Nephron (organoid): ENCODE data around the gene PDSS2.

Source experiments
- H3K27ac Mint-ChIP-seq, 3 experiments: 2 replicates each; pipeline ENCODE4 v1.8.0; 2020; ENCODE audit warnings: mixed read lengths in 3 of 3, mild to moderate bottlenecking in 2 of 3, moderate library complexity in 1 of 3
- H3K27me3 Mint-ChIP-seq: 2 replicates; pipeline ENCODE4 v1.8.0; 2021; ENCODE audit warnings: low read depth, mild to moderate bottlenecking, moderate library complexity, mixed read lengths
- H3K36me3 Mint-ChIP-seq: 2 replicates; pipeline ENCODE4 v1.8.0; 2020; ENCODE audit warnings: low read depth, mixed read lengths
- H3K4me1 Mint-ChIP-seq: 2 replicates; pipeline ENCODE4 v1.8.0; 2020; ENCODE audit warnings: mixed read lengths
- H3K4me3 Mint-ChIP-seq, 3 experiments: 2 replicates each; pipeline ENCODE4 v1.8.0; 2020; ENCODE audit warnings: mild to moderate bottlenecking in 3 of 3, mixed read lengths in 3 of 3, moderate library complexity in 2 of 3
- H3K9me3 Mint-ChIP-seq: 2 replicates; pipeline ENCODE4 v1.8.0; 2020; ENCODE audit warnings: mixed read lengths
- TF ChIP-seq, protein P1 (sequence below), 3 experiments: fragments of 200-600 bp; sonication (generic); IDR thresholded peaks; one replicate each; pipeline ENCODE4 v1.5.0; 2021; ENCODE audit warnings: antibody characterized with exemption in 3 of 3; ENCODE audit not compliant: unreplicated experiment in 3 of 3

Gene PDSS2

DNA sequence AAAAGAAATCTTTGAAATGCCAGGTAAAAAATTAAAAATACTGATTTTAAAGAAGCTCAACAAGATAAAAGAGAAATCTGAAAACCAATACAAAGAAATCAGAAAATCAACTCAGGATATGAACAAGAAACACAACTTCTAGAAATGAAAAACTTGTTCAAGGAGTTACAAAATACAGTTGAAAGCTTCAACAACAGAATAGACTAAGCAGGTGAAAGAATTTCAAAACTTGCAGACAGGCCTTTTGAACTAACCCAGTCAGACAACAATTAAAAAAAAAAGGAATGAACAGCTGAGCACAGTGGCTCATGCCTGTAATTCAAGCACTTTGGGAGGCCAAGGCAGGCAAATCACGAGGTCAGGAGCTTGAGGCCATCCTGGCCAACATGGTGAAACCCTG, 57.8 kb downstream of the PDSS2 start:
- Mint-ChIP-seq H3K4me1 (no peaks in the 10 kb centered on the region), H3K9me3 (peaks cover 51% of the 10 kb centered on the region), H3K4me3 (no peak overlapping the region), H3K27me3 (no peaks in the 10 kb centered on the region), H3K27ac (no peak overlapping the region), H3K36me3 (peaks cover 61% of the 10 kb centered on the region)
- TF ChIP-seq, protein P1, sequence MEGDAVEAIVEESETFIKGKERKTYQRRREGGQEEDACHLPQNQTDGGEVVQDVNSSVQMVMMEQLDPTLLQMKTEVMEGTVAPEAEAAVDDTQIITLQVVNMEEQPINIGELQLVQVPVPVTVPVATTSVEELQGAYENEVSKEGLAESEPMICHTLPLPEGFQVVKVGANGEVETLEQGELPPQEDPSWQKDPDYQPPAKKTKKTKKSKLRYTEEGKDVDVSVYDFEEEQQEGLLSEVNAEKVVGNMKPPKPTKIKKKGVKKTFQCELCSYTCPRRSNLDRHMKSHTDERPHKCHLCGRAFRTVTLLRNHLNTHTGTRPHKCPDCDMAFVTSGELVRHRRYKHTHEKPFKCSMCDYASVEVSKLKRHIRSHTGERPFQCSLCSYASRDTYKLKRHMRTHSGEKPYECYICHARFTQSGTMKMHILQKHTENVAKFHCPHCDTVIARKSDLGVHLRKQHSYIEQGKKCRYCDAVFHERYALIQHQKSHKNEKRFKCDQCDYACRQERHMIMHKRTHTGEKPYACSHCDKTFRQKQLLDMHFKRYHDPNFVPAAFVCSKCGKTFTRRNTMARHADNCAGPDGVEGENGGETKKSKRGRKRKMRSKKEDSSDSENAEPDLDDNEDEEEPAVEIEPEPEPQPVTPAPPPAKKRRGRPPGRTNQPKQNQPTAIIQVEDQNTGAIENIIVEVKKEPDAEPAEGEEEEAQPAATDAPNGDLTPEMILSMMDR (IDR thresholded peaks at IDR 0.05; ENCODE audit: unreplicated experiment in 3 of 3) = no peak

DNA sequence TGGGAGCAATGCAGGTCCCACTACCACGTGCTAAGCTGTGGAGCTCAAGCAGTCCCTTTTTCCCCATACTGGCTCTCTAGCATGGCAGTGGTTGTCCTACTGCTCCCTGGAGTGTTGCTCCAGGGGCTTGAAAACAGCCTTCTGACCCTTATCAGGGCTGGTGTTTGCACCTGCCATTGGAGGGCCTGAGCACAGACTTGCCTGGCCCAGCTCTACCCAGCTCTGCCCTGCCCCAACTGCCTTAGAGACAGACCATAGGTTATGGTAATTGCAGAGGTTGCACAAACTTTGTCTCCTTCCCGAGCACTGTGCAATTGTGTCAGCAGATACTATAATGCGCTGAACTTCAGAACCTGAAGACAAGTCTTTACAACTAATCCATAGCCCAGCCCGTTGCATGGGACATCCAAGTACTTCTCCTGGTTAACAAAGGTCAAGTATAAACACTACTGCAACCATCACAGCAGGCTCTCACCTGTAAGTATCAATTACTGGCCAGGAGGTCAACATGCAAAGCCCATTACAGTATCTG, 58.7 kb downstream of the PDSS2 start:
- H3K4me3 Mint-ChIP-seq = no peak overlapping the region
- H3K27ac Mint-ChIP-seq = no peak overlapping the region
- H3K36me3 Mint-ChIP-seq = peaks cover 67% of the 10 kb centered on the region
- peaks cover 55% of the 10 kb centered on the region for H3K9me3 Mint-ChIP-seq
- TF ChIP-seq, protein P1 (IDR thresholded peaks at IDR 0.05; ENCODE audit: unreplicated experiment in 3 of 3) = no peak
- H3K4me1 Mint-ChIP-seq = no peaks in the 10 kb centered on the region
- H3K27me3 Mint-ChIP-seq = no peaks in the 10 kb centered on the region

DNA sequence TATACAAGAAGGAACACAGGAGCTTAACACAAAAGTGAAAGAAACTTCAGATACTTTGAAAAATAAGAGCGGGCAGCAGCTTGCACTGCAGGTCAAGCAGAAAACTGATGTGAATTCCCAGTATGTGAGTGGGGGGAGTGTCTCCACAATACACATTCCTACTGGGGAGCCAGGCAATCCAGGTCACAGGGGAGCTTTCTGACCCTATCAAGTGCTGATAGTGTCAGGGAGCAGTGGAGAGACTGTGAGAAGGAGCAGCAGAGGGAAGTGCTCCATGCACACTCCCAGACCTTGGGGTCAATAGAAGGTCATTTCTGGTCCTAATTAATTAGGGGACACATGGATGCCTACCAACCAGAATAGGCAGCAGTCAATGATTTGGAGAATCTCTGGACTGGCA, 59.4 kb downstream of the PDSS2 start:
- Mint-ChIP-seq H3K36me3 (peaks cover 67% of the 10 kb centered on the region), H3K27me3 (no peaks in the 10 kb centered on the region), H3K4me3 (no peak overlapping the region), H3K27ac (no peak overlapping the region), H3K4me1 (no peaks in the 10 kb centered on the region), H3K9me3 (peaks cover 55% of the 10 kb centered on the region)
- TF ChIP-seq, protein P1 (IDR thresholded peaks at IDR 0.05; ENCODE audit: unreplicated experiment in 3 of 3) = no peak

DNA sequence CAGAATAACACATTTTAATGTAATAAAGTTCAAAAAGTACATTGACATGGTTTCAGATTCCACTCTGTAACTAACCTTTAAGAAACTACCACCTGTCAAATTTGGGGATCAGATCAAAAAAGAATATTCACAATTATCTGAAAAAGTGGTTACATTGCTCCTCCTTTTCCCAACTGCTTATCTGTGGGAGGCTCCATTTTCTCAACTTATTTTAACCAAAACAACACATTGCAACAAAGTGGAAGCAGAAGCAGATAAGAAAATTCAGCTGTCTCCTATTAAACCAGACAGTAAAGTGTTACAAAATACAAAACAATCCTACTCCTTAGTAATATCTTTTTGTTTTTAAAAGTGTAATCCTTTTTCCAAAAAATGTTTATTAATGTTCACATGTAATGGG, 61.4 kb downstream of the PDSS2 start:
- no peak overlapping the region for H3K27ac Mint-ChIP-seq
- TF ChIP-seq, protein P1 (IDR thresholded peaks at IDR 0.05; ENCODE audit: unreplicated experiment in 3 of 3) = no peak

DNA sequence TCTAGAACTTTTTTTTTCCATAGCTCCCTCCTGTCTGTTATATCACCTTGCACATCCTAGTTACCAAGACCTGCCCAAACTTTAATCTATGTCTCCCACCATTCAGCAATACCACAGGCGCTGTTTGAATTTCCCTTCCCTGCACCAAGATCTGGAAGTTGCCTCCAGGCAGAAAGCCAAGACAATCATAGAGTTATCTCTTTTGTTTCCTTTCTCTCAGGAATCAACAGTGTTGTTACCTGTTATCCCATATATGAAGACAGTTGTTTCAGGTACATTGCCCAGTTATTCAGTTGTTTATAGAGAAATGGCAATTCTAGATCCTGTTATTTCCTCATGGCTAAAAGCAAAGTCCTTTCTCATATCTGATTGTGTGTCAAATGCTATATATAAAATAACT, 63.2 kb downstream of the PDSS2 start:
- no peak overlapping the region for H3K27ac Mint-ChIP-seq
- no peak overlapping the region for H3K4me3 Mint-ChIP-seq
- peaks cover 47% of the 10 kb centered on the region for H3K36me3 Mint-ChIP-seq
- H3K4me1 Mint-ChIP-seq = no peaks in the 10 kb centered on the region
- H3K9me3 Mint-ChIP-seq = peaks cover 40% of the 10 kb centered on the region
- TF ChIP-seq, protein P1 (IDR thresholded peaks at IDR 0.05; ENCODE audit: unreplicated experiment in 3 of 3) = no peak
- no peaks in the 10 kb centered on the region for H3K27me3 Mint-ChIP-seq

More for the DNA sequence above, 61.4 kb downstream of the PDSS2 start:
- Mint-ChIP-seq H3K4me3 (no peak overlapping the region), H3K36me3 (peaks cover 61% of the 10 kb centered on the region), H3K27me3 (no peaks in the 10 kb centered on the region), H3K9me3 (peaks cover 49% of the 10 kb centered on the region), H3K4me1 (no peaks in the 10 kb centered on the region)

DNA sequence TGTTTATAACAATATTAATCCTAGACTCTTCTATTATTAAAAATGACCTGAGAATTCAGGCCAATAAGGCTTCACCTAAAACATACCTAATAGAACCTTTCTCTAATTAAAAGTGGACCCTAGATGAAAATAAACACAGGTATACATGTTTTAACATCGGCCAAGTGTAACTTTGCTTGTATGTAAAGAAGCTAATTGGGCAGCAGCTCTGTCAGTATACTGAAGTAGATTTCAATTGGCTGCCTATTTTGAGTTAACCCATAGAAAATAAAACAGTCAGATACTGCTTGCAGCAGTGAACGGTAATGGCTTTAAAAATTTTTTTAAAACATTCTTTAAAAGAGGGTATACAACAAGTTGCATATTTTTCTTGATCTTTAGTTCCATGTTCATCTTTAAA, 67.3 kb downstream of the PDSS2 start:
- H3K4me3 Mint-ChIP-seq = no peak overlapping the region
- H3K4me1 Mint-ChIP-seq = no peaks in the 10 kb centered on the region
- TF ChIP-seq, protein P1 (IDR thresholded peaks at IDR 0.05; ENCODE audit: unreplicated experiment in 3 of 3) = no peak
- H3K9me3 Mint-ChIP-seq = peaks cover 42% of the 10 kb centered on the region
- H3K36me3 Mint-ChIP-seq = peaks cover 39% of the 10 kb centered on the region
- no peak overlapping the region for H3K27ac Mint-ChIP-seq
- H3K27me3 Mint-ChIP-seq = no peaks in the 10 kb centered on the region
